ENCODE measurements around the gene EXOC3.

GRCh38 chr5:402615-403359 is 40.2 kb upstream of the EXOC3 start:
- TF ChIP-seq, protein P1, sequence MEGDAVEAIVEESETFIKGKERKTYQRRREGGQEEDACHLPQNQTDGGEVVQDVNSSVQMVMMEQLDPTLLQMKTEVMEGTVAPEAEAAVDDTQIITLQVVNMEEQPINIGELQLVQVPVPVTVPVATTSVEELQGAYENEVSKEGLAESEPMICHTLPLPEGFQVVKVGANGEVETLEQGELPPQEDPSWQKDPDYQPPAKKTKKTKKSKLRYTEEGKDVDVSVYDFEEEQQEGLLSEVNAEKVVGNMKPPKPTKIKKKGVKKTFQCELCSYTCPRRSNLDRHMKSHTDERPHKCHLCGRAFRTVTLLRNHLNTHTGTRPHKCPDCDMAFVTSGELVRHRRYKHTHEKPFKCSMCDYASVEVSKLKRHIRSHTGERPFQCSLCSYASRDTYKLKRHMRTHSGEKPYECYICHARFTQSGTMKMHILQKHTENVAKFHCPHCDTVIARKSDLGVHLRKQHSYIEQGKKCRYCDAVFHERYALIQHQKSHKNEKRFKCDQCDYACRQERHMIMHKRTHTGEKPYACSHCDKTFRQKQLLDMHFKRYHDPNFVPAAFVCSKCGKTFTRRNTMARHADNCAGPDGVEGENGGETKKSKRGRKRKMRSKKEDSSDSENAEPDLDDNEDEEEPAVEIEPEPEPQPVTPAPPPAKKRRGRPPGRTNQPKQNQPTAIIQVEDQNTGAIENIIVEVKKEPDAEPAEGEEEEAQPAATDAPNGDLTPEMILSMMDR (IDR thresholded peaks at IDR 0.05): no peak
- TF ChIP-seq POLR2A (IDR thresholded peaks at IDR 0.05): no peak
